CD4-positive, alpha-beta memory T cell (primary cell): Measurements from ENCODE around the gene CCNA2. TPM values are rescaled to one million over a fixed set of nuclear protein-coding genes. Genes with fewer than 3 reads are reported as not detected.

Source experiments
- CTCF ChIA-PET: fragments of 350-600 bp; sonication (Branson Sonifier 250); formaldehyde crosslinking; loops from one replicate; lab custom pipeline; 2021; ENCODE audit warnings: inconsistent platforms; ENCODE audit not compliant: partially characterized antibody; lab: Charles Lee
- POLR2A ChIA-PET: fragments of 350-600 bp; sonication (Branson Sonifier 250); formaldehyde crosslinking; loops from one replicate; lab custom pipeline; 2021; ENCODE audit not compliant: partially characterized antibody; lab: Charles Lee
- DNase-seq, 5 donors: peaks; one replicate each; pipeline versions ENCODE4 v3.0.0 to v3.0.0-alpha.2; 2020 to 2022; ENCODE audit warnings: mixed read lengths in 1 of 5
- H3K27ac ChIP-seq: one replicate; pipeline ENCODE4 v1.7.0; 2013; ENCODE audit warnings: low read depth, low read length
- H3K27me3 ChIP-seq: 2 replicates; pipeline ENCODE4 v1.7.0; 2013; ENCODE audit warnings: mild to moderate bottlenecking, low read length, moderate library complexity; ENCODE audit not compliant: insufficient read depth
- H3K36me3 ChIP-seq: 2 replicates; pipeline ENCODE4 v1.7.0; 2013; ENCODE audit warnings: mild to moderate bottlenecking, low read length, moderate library complexity; ENCODE audit not compliant: insufficient read depth
- H3K4me1 ChIP-seq: 2 replicates; pipeline ENCODE4 v1.7.0; 2013; ENCODE audit warnings: mild to moderate bottlenecking, low read length, moderate library complexity; ENCODE audit not compliant: insufficient read depth
- H3K4me3 ChIP-seq, 2 donors: one replicate each; pipeline ENCODE4 v1.7.0; 2013; ENCODE audit warnings: low read length in 2 of 2, mild to moderate bottlenecking in 1 of 2
- H3K9me3 ChIP-seq, 2 donors: one replicate each; pipeline ENCODE4 v1.7.0; 2013; ENCODE audit warnings: low read length in 2 of 2, control low read depth in 1 of 2; ENCODE audit not compliant: control insufficient read depth in 1 of 2
- H3K27ac Mint-ChIP-seq, 7 donors: one replicate each; pipeline ENCODE4 v1.8.0; 2020 to 2021; ENCODE audit warnings: mixed read lengths in 7 of 7, mild to moderate bottlenecking in 6 of 7, inconsistent platforms in 3 of 7, moderate library complexity in 3 of 7
- H3K27me3 Mint-ChIP-seq, 2 donors: one replicate each; pipeline ENCODE4 v1.8.0; 2020 to 2021; ENCODE audit warnings: mixed read lengths in 2 of 2
- H3K36me3 Mint-ChIP-seq, 2 donors: one replicate each; pipeline ENCODE4 v1.8.0; 2020 to 2021; ENCODE audit warnings: mixed read lengths in 2 of 2, inconsistent platforms in 1 of 2, mild to moderate bottlenecking in 1 of 2
- H3K4me1 Mint-ChIP-seq, 4 donors: one replicate each; pipeline ENCODE4 v1.8.0; 2020 to 2021; ENCODE audit warnings: mixed read lengths in 4 of 4, mild to moderate bottlenecking in 1 of 4
- H3K4me3 Mint-ChIP-seq, 8 donors: one replicate each; pipeline ENCODE4 v1.8.0; 2020 to 2021; ENCODE audit warnings: mixed read lengths in 8 of 8, mild to moderate bottlenecking in 7 of 8, moderate library complexity in 6 of 8, inconsistent platforms in 3 of 8
- H3K9me3 Mint-ChIP-seq, 8 donors: one replicate each; pipeline ENCODE4 v1.8.0; 2020 to 2021; ENCODE audit warnings: mixed read lengths in 8 of 8, mild to moderate bottlenecking in 5 of 8, inconsistent platforms in 3 of 8, moderate library complexity in 1 of 8
- intact Hi-C: fragments of 100-400 bp; cut with micrococcal nuclease; formaldehyde crosslinking; loops from one replicate; pipeline ENCODE4 v1.15.1; 2023
- polyA plus RNA-seq, 2 donors: library from polyadenylated mRNA; unstranded; fragments of 300-500 nt; fragmentation: Illumina TruSeq; gene quantifications; one replicate each; pipeline ENCODE4 v1.2.3, GENCODE V29; 2021
- total RNA-seq, 2 experiments: library from RNA; stranded (reverse); gene quantifications; one replicate each; pipeline ENCODE4 v1.2.3, GENCODE V29; 2021

CCNA2 gene
- total and polyA plus RNA-seq, 4 experiments from 2014 or later, result 0.34 to 1.4 (median 1.2) TPM; not detected in 1

GRCh38 chr4:121846662-121847061, 23.0 kb upstream of the CCNA2 start:
- intact Hi-C loops, result no loop called here
- Mint-ChIP-seq H3K27me3 (no peaks in the 10 kb centered on the region), H3K36me3 (peaks cover 33 to 43% of the 10 kb centered on the region in 2 donors), H3K27ac (no peak overlapping the region), H3K4me3 (no peak overlapping the region), H3K9me3 (no peaks in the 10 kb centered on the region), H3K4me1 (no peaks in the 10 kb centered on the region)
- Histone ChIP-seq H3K27me3 (no peaks in the 10 kb centered on the region), H3K36me3 (peaks cover 3% of the 10 kb centered on the region), H3K4me3 (no peak overlapping the region), H3K4me1 (no peaks in the 10 kb centered on the region), H3K9me3 (no peaks in the 10 kb centered on the region), H3K27ac (no peak overlapping the region)
- POLR2A ChIA-PET, result no interaction called here
- CTCF ChIA-PET, result no interaction called here
- DNase-seq, result no peak

GRCh38 chr4:121842862-121843261, 19.2 kb upstream of the CCNA2 start:
- Mint-ChIP-seq H3K4me3 (no peak overlapping the region), H3K36me3 (peaks cover 37 to 50% of the 10 kb centered on the region in 2 donors), H3K27me3 (no peaks in the 10 kb centered on the region), H3K4me1 (no peaks in the 10 kb centered on the region), H3K27ac (no peak overlapping the region), H3K9me3 (no peaks in the 10 kb centered on the region)
- no peak for DNase-seq
- intact Hi-C loops, result no loop called here
- POLR2A ChIA-PET, result no interaction called here
- H3K27ac ChIP-seq, result no peak overlapping the region
- CTCF ChIA-PET, result interaction anchor here (0.6 kb wide), 1 partner anchor 741 kb away, joined by 3 read pairs; no protein-coding TSS in a partner anchor
- no peaks in the 10 kb centered on the region for H3K9me3 ChIP-seq
- H3K27me3 ChIP-seq, result no peaks in the 10 kb centered on the region
- H3K36me3 ChIP-seq, result no peaks in the 10 kb centered on the region
- no peaks in the 10 kb centered on the region for H3K4me1 ChIP-seq
- no peak overlapping the region for H3K4me3 ChIP-seq

GRCh38 chr4:121838136-121838535, 14.5 kb upstream of the CCNA2 start:
- H3K36me3 ChIP-seq, result no peaks in the 10 kb centered on the region
- H3K4me3 ChIP-seq, result no peak overlapping the region
- intact Hi-C loops, result no loop called here
- H3K4me3 Mint-ChIP-seq, result no peak overlapping the region
- H3K27ac Mint-ChIP-seq, result no peak overlapping the region
- no peaks in the 10 kb centered on the region for H3K27me3 Mint-ChIP-seq
- ChIA-PET POLR2A (no interaction called here), CTCF (no interaction called here)
- H3K4me1 Mint-ChIP-seq, result no peaks in the 10 kb centered on the region
- DNase-seq, result no peak
- H3K36me3 Mint-ChIP-seq, result peaks cover 17 to 24% of the 10 kb centered on the region in 2 donors
- no peaks in the 10 kb centered on the region for H3K9me3 ChIP-seq
- H3K27me3 ChIP-seq, result no peaks in the 10 kb centered on the region
- no peaks in the 10 kb centered on the region for H3K4me1 ChIP-seq
- H3K27ac ChIP-seq, result no peak overlapping the region
- H3K9me3 Mint-ChIP-seq, result no peaks in the 10 kb centered on the region

- H3K36me3 Mint-ChIP-seq, result peaks cover 12 to 19% of the 10 kb centered on the region in 2 donors
- H3K27ac Mint-ChIP-seq, result no peak overlapping the region
- no peak overlapping the region for H3K4me3 Mint-ChIP-seq
- no peaks in the 10 kb centered on the region for H3K27me3 Mint-ChIP-seq
- H3K9me3 Mint-ChIP-seq, result no peaks in the 10 kb centered on the region
- no peaks in the 10 kb centered on the region for H3K27me3 ChIP-seq
- no peak overlapping the region for H3K4me3 ChIP-seq
- no peaks in the 10 kb centered on the region for H3K9me3 ChIP-seq
- intact Hi-C loops, result loop anchor here (10.0 kb wide), 2 partner anchors 325 to 625 kb away; partner anchors contain the start of genes BLTP1 and IL2
- no peak overlapping the region for H3K27ac ChIP-seq
- no peak for DNase-seq
- no peaks in the 10 kb centered on the region for H3K36me3 ChIP-seq
- CTCF ChIA-PET, result interaction anchor here (1.0 kb wide), 1 partner anchor 11 kb away, joined by 3 read pairs; no protein-coding TSS in a partner anchor
- no peaks in the 10 kb centered on the region for H3K4me1 Mint-ChIP-seq
- POLR2A ChIA-PET, result no interaction called here
- no peaks in the 10 kb centered on the region for H3K4me1 ChIP-seq
These were observed 5.8 kb upstream of the CCNA2 start for GRCh38 chr4:121829511-121829910.

GRCh38 chr4:121827853-121828252, 4.2 kb upstream of the CCNA2 start:
- Histone ChIP-seq H3K27ac (no peak overlapping the region), H3K36me3 (no peaks in the 10 kb centered on the region), H3K4me3 (no peak overlapping the region), H3K27me3 (no peaks in the 10 kb centered on the region), H3K4me1 (peaks cover 6% of the 10 kb centered on the region), H3K9me3 (no peaks in the 10 kb centered on the region)
- Mint-ChIP-seq H3K4me3 (no peak overlapping the region), H3K27me3 (no peaks in the 10 kb centered on the region), H3K4me1 (peaks cover 2 to 14% (median 7%) of the 10 kb centered on the region in 4 donors), H3K9me3 (no peaks in the 10 kb centered on the region), H3K27ac (no peak overlapping the region), H3K36me3 (peaks cover 12 to 19% of the 10 kb centered on the region in 2 donors)
- intact Hi-C loops, result loop anchor here (10.0 kb wide), 2 partner anchors 327 to 627 kb away; partner anchors contain the start of genes BLTP1 and IL2
- DNase-seq, result no peak
- ChIA-PET CTCF (no interaction called here), POLR2A (interaction anchor here (2.1 kb wide), 1 partner anchor 27 kb away, joined by 10 read pairs; the partner anchor contains the start of gene EXOSC9)

- Mint-ChIP-seq H3K36me3 (peaks cover 2 to 6% of the 10 kb centered on the region in 2 donors), H3K4me1 (peaks cover 6 to 21% (median 13%) of the 10 kb centered on the region in 4 donors), H3K9me3 (no peaks in the 10 kb centered on the region), H3K27ac (peak overlapping the region in 3 of 7 donors; percentile 31 to 72 (median 41)), H3K4me3 (peak overlapping the region in 4 of 8 donors; percentile 6 to 77 (median 28)), H3K27me3 (no peaks in the 10 kb centered on the region)
- Histone ChIP-seq H3K4me1 (peaks cover 19% of the 10 kb centered on the region), H3K36me3 (no peaks in the 10 kb centered on the region), H3K27ac (no peak overlapping the region), H3K9me3 (no peaks in the 10 kb centered on the region), H3K4me3 (no peak overlapping the region), H3K27me3 (no peaks in the 10 kb centered on the region)
- POLR2A ChIA-PET, result interaction anchor here (1.2 to 5.1 kb wide), 4 partner anchors 25 to 908 kb away, joined by 3 to 56 read pairs (median 12); partner anchors contain the start of genes ANXA5, BBS12, BBS7 and EXOSC9
- intact Hi-C loops, result loop anchor here (5.0 to 10.0 kb wide), 6 partner anchors 128 to 1097 kb away; partner anchors contain the start of genes ANXA5, BBS12, BLTP1 and IL2
- CTCF ChIA-PET, result interaction anchor here (1.3 to 1.5 kb wide), 3 partner anchors 19 to 46 kb away, joined by 3 to 5 read pairs (median 3); partner anchors contain the start of genes BBS7 and EXOSC9
- DNase-seq, result no peak
These were observed 1.3 kb upstream of the CCNA2 start for GRCh38 chr4:121824950-121825349.

- POLR2A ChIA-PET, result interaction anchor here (0.6 to 5.1 kb wide), 7 partner anchors 20 to 909 kb away, joined by 3 to 56 read pairs (median 4); partner anchors contain the start of genes ANXA5, BBS12, BBS7 and EXOSC9
- CTCF ChIA-PET, result interaction anchor here (0.7 to 1.5 kb wide), 4 partner anchors 13 to 46 kb away, joined by 3 to 5 read pairs (median 4); partner anchors contain the start of genes BBS7 and EXOSC9
These were observed 466 bp upstream of the CCNA2 start for GRCh38 chr4:121824171-121824527.

More at GRCh38 chr4:121824171-121824527, 466 bp upstream of the CCNA2 start:
- intact Hi-C loops, result loop anchor here (5.0 to 10.0 kb wide), 6 partner anchors 127 to 1098 kb away; partner anchors contain the start of genes ANXA5, BBS12, BLTP1 and IL2
- no peaks in the 10 kb centered on the region for H3K36me3 ChIP-seq
- H3K27me3 ChIP-seq, result no peaks in the 10 kb centered on the region
- peaks cover 2 to 6% of the 10 kb centered on the region in 2 donors for H3K36me3 Mint-ChIP-seq
- peaks cover 6 to 21% (median 13%) of the 10 kb centered on the region in 4 donors for H3K4me1 Mint-ChIP-seq
- peak overlapping the region; percentile 32 to 62 for H3K4me3 ChIP-seq
- H3K4me1 ChIP-seq, result peaks cover 19% of the 10 kb centered on the region
- H3K27me3 Mint-ChIP-seq, result no peaks in the 10 kb centered on the region
- peak overlapping the region; percentile 77 to 99 (median 92) for H3K27ac Mint-ChIP-seq
- no peak for DNase-seq
- no peaks in the 10 kb centered on the region for H3K9me3 ChIP-seq
- peak overlapping the region; percentile 87 to 98 (median 91) for H3K4me3 Mint-ChIP-seq
- peak overlapping the region; percentile 55 for H3K27ac ChIP-seq
- H3K9me3 Mint-ChIP-seq, result no peaks in the 10 kb centered on the region
